ENCODE measurements around the gene TGM5. TPM values are rescaled to one million over a fixed set of nuclear protein-coding genes. Genes with fewer than 3 reads are reported as not detected.
A peak's percentile ranks its signal among the peaks of the same experiment; 100 is the strongest.

TGM5 gene
- total and polyA plus RNA-seq, 12 donors = 0.13 to 0.14 (median 0.14) TPM; not detected in 9

DNA sequence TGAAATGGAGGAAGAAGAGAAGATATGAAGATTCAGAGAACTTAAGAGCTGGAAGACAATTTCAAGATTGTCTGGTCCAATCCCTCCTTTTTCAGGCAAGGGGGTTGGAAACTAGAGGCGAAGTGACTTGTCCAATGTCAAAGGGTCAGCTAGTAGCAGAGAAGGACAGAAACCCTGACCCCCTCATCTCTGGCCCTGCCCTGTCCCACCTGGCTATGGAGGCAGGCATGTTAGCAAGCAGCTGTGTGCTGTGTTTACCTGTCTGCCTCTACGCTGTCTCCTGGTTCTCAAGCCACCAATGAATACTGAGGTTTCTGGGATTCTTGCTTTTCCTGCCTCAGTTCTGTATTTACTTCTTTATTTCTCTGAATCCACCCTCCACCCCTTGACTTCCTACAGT lies 342 bp downstream of the TGM5 start:
- intact Hi-C loops (cut with DNase I) = no loop called here
- H3K9me3 ChIP-seq (replicated peaks in 1 of 3) = no peaks in the 10 kb centered on the region
- 88 to 98% (median 92%) methylated on average over 2 of the region's 2 CpGs for WGBS, 4 donors
- DNase-seq = no peak
- no peaks in the 10 kb centered on the region for H3K4me1 ChIP-seq (replicated peaks in 1 of 2)
- no peaks in the 10 kb centered on the region for H3K36me3 ChIP-seq (replicated peaks in 1 of 2)
- no peak overlapping the region for H3K27ac ChIP-seq
- TF ChIP-seq, protein P1, sequence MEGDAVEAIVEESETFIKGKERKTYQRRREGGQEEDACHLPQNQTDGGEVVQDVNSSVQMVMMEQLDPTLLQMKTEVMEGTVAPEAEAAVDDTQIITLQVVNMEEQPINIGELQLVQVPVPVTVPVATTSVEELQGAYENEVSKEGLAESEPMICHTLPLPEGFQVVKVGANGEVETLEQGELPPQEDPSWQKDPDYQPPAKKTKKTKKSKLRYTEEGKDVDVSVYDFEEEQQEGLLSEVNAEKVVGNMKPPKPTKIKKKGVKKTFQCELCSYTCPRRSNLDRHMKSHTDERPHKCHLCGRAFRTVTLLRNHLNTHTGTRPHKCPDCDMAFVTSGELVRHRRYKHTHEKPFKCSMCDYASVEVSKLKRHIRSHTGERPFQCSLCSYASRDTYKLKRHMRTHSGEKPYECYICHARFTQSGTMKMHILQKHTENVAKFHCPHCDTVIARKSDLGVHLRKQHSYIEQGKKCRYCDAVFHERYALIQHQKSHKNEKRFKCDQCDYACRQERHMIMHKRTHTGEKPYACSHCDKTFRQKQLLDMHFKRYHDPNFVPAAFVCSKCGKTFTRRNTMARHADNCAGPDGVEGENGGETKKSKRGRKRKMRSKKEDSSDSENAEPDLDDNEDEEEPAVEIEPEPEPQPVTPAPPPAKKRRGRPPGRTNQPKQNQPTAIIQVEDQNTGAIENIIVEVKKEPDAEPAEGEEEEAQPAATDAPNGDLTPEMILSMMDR (IDR thresholded peaks at IDR 0.05) = no peak
- no peak for TF ChIP-seq POLR2A (IDR thresholded peaks at IDR 0.05)
- H3K4me3 ChIP-seq = no peak overlapping the region
- peaks cover 7% of the 10 kb centered on the region for H3K27me3 ChIP-seq

GRCh38 chr15:43260011-43260615 lies 6.6 kb downstream of the TGM5 start:
- peak in 1 of 7 donors; percentile 18 for DNase-seq
- Histone ChIP-seq H3K9me3 (replicated peaks in 1 of 3) (no peaks in the 10 kb centered on the region), H3K27me3 (no peaks in the 10 kb centered on the region), H3K27ac (no peak overlapping the region), H3K4me3 (no peak overlapping the region), H3K36me3 (replicated peaks in 1 of 2) (no peaks in the 10 kb centered on the region), H3K4me1 (replicated peaks in 1 of 2) (no peaks in the 10 kb centered on the region)
- 79 to 90% (median 81%) methylated on average over 4 to 19 of the region's 19 CpGs for WGBS, 4 donors
- no peak for TF ChIP-seq POLR2A (IDR thresholded peaks at IDR 0.05)
- TF ChIP-seq, protein P1 (IDR thresholded peaks at IDR 0.05) = no peak
- intact Hi-C loops (cut with DNase I) = no loop called here

GRCh38 chr15:43258781-43259180 lies 7.9 kb downstream of the TGM5 start:
- WGBS, 4 donors = 85 to 91% (median 90%) methylated on average over 6 to 8 of the region's 8 CpGs
- intact Hi-C loops (cut with DNase I) = no loop called here
- Histone ChIP-seq H3K4me3 (no peak overlapping the region), H3K27ac (no peak overlapping the region), H3K27me3 (no peaks in the 10 kb centered on the region), H3K36me3 (replicated peaks in 1 of 2) (no peaks in the 10 kb centered on the region), H3K9me3 (replicated peaks in 1 of 3) (no peaks in the 10 kb centered on the region), H3K4me1 (replicated peaks in 1 of 2) (no peaks in the 10 kb centered on the region)
- DNase-seq = peak in 1 of 7 donors; percentile 2
- TF ChIP-seq POLR2A (IDR thresholded peaks at IDR 0.05) = no peak
- TF ChIP-seq, protein P1 (IDR thresholded peaks at IDR 0.05) = no peak

- DNase-seq = no peak
- Histone ChIP-seq H3K4me1 (replicated peaks in 1 of 2) (no peaks in the 10 kb centered on the region), H3K4me3 (no peak overlapping the region), H3K36me3 (replicated peaks in 1 of 2) (no peaks in the 10 kb centered on the region), H3K27me3 (no peaks in the 10 kb centered on the region), H3K9me3 (replicated peaks in 1 of 3) (no peaks in the 10 kb centered on the region), H3K27ac (no peak overlapping the region)
- intact Hi-C loops (cut with DNase I) = no loop called here
- TF ChIP-seq POLR2A (IDR thresholded peaks at IDR 0.05) = no peak
- TF ChIP-seq, protein P1 (IDR thresholded peaks at IDR 0.05) = no peak
- 80 to 92% (median 83%) methylated on average over 3 to 7 of the region's 7 CpGs for WGBS, 4 donors
Observed at GRCh38 chr15:43256341-43256740, 10.4 kb downstream of the TGM5 start.

Data from adrenal gland (tissue), 12 donors.